Endothelial cell of umbilical vein (primary cell): ENCODE measurements around the gene ZNF567. TPM values are rescaled to one million over a fixed set of nuclear protein-coding genes. Genes with fewer than 3 reads are reported as not detected.

Experiments used
- BruUV-seq: library from RNA; stranded (reverse); fragments of 400-500 nt; replicated peaks from 2 replicates; lab custom pipeline; 2021; lab: Mats Ljungman, UMichigan
- CTCF ChIA-PET: fragments of 300-600, 350-600 bp; sonication (Branson Sonifier 250); formaldehyde crosslinking; loops from one replicate; lab custom pipeline; 2021; ENCODE audit warnings: antibody characterized with exemption, inconsistent platforms; lab: Charles Lee
- POLR2A ChIA-PET: fragments of 300-600, 350-600 bp; sonication (Branson Sonifier 250); formaldehyde crosslinking; loops from one replicate; lab custom pipeline; 2021; ENCODE audit warnings: antibody characterized with exemption, inconsistent platforms; lab: Charles Lee
- DNase-seq: peaks from one replicate; pipeline ENCODE4 v3.0.0-alpha.2; 2011; ENCODE audit warnings: low read depth, low spot score
- FAIRE-seq: peaks from 2 replicates; lab custom pipeline; 2011; peaks lifted over from hg19 to GRCh38; lab: Jason Lieb, UNC
- H2AFZ ChIP-seq: 2 replicates; pipeline ENCODE4 v1.6.0; 2012; ENCODE audit warnings: low read depth, low read length, control low read depth, inconsistent platforms
- H3K27ac ChIP-seq: 2 replicates; pipeline ENCODE4 v1.5.1; 2011; ENCODE audit warnings: low read depth, mild to moderate bottlenecking, control low read depth, low read length, moderate library complexity; ENCODE audit not compliant: insufficient read depth
- H3K27me3 ChIP-seq, 2 experiments: 2 replicates each; pipeline versions ENCODE4 v1.6.0 to v1.6.1; 2011; ENCODE audit warnings: low read length in 2 of 2, mixed read lengths in 1 of 2; ENCODE audit not compliant: control insufficient read depth in 2 of 2, insufficient read depth in 2 of 2
- H3K36me3 ChIP-seq, 2 experiments: 2 replicates in 1 of 2; 3 replicates in 1 of 2; pipeline ENCODE4 v1.5.1; 2011; ENCODE audit warnings: low read length in 2 of 2, mild to moderate bottlenecking in 1 of 2, moderate library complexity in 1 of 2; ENCODE audit not compliant: control insufficient read depth in 2 of 2, insufficient read depth in 2 of 2; ENCODE audit errors: extremely low read depth in 1 of 2
- H3K4me1 ChIP-seq: 3 replicates; pipeline ENCODE4 v1.5.1; 2011; ENCODE audit warnings: mild to moderate bottlenecking, low read length; ENCODE audit not compliant: control insufficient read depth, insufficient read depth; ENCODE audit errors: extremely low read depth
- H3K4me2 ChIP-seq: 2 replicates; pipeline ENCODE4 v1.6.1; 2011; ENCODE audit warnings: low read length, control low read depth, mixed read lengths; ENCODE audit not compliant: insufficient read depth
- H3K4me3 ChIP-seq, 3 experiments: fragments of 200-600 bp in 1 of 3; sonication (generic), shearing (Covaris generic) in 1 of 3; replicated peaks in 1 of 3; 2 replicates each; pipeline ENCODE4 v1.5.1; 2011 to 2016; ENCODE audit warnings: control low read depth in 3 of 3, low read length in 3 of 3, mild to moderate bottlenecking in 2 of 3, inconsistent platforms in 1 of 3, low read depth in 1 of 3, moderate library complexity in 1 of 3; ENCODE audit not compliant: insufficient read depth in 1 of 3
- H3K79me2 ChIP-seq: 2 replicates; pipeline ENCODE4 v1.6.0; 2012; ENCODE audit warnings: low read length, inconsistent platforms; ENCODE audit not compliant: control insufficient read depth, insufficient read depth
- H3K9ac ChIP-seq: replicated peaks from 2 replicates; pipeline ENCODE3; 2011; ENCODE audit warnings: low read length, control low read depth; ENCODE audit not compliant: insufficient read depth; ENCODE audit errors: extremely low read depth
- H3K9me1 ChIP-seq: replicated peaks from 3 replicates; pipeline ENCODE4 v1.6.0; 2011; ENCODE audit warnings: mild to moderate bottlenecking, low read length; ENCODE audit not compliant: control insufficient read depth, insufficient read depth; ENCODE audit errors: extremely low read depth
- H3K9me3 ChIP-seq: replicated peaks from 2 replicates; pipeline ENCODE4 v1.5.1; 2012; ENCODE audit warnings: low read length, inconsistent platforms; ENCODE audit not compliant: control insufficient read depth, insufficient read depth
- H4K20me1 ChIP-seq: replicated peaks from 2 replicates; pipeline ENCODE3; 2011; ENCODE audit warnings: mild to moderate bottlenecking, low read length; ENCODE audit not compliant: control insufficient read depth, insufficient read depth; ENCODE audit errors: extremely low read depth
- CTCF ChIP-seq, 2 donors: IDR thresholded peaks; 1 replicate in 1 of 2; 2 replicates in 1 of 2; pipeline ENCODE4 v1.5.1; 2011; ENCODE audit warnings: low read length in 2 of 2, mild to moderate bottlenecking in 2 of 2, moderate library complexity in 2 of 2, control low read depth in 1 of 2, inconsistent platforms in 1 of 2, low read depth in 1 of 2; ENCODE audit not compliant: insufficient read depth in 1 of 2; ENCODE audit errors: extremely low read depth in 1 of 2
- EZH2 ChIP-seq: IDR thresholded peaks from 2 replicates; pipeline ENCODE4 v1.6.1; 2012; ENCODE audit warnings: borderline replicate concordance, low read depth, mild to moderate bottlenecking, moderate library complexity, low read length, inconsistent platforms; ENCODE audit not compliant: severe bottlenecking
- FOS ChIP-seq: IDR thresholded peaks from 2 replicates; pipeline ENCODE4 v1.6.1; 2011; ENCODE audit warnings: mild to moderate bottlenecking, low read length, moderate library complexity, borderline replicate concordance; ENCODE audit not compliant: insufficient read depth
- GATA2 ChIP-seq: IDR thresholded peaks from 2 replicates; pipeline ENCODE4 v1.7.0; 2011; ENCODE audit warnings: low read depth, mild to moderate bottlenecking, moderate library complexity, mixed read lengths, low read length; ENCODE audit not compliant: insufficient read length, insufficient read depth
- JUN ChIP-seq: IDR thresholded peaks from 2 replicates; pipeline ENCODE4 v1.6.1; 2011; ENCODE audit warnings: borderline replicate concordance, low read depth; ENCODE audit not compliant: insufficient read length, insufficient read depth
- MYC ChIP-seq: IDR thresholded peaks from one replicate; pipeline ENCODE4 v1.6.1; 2011; ENCODE audit warnings: mild to moderate bottlenecking, low read depth, low read length
- POLR2A ChIP-seq: IDR thresholded peaks from 2 replicates; pipeline ENCODE4 v1.6.1; 2012; ENCODE audit warnings: low read depth, mild to moderate bottlenecking, control low read depth, low read length
- POLR2AphosphoS5 ChIP-seq: IDR thresholded peaks from 2 replicates; pipeline ENCODE4 v1.6.1; 2012; ENCODE audit warnings: low read depth, mild to moderate bottlenecking, control low read depth, low read length, moderate library complexity; ENCODE audit not compliant: insufficient read depth
- dilution Hi-C: fragments of 300-500 bp; cut with MboI; formaldehyde crosslinking; loops from one replicate; pipeline ENCODE4 v1.15.0; 2019; ENCODE audit warnings: low sequenced_read_pairs; ENCODE audit not compliant: extremely low pct_ligation_motif_present
- intact Hi-C: fragments of 100-400 bp; cut with micrococcal nuclease; formaldehyde crosslinking; loops from one replicate; pipeline ENCODE4 v1.10.0; 2022
- polyA plus RNA-seq, 4 experiments: library from polyadenylated mRNA; depleted of rRNA in 3 of 4; stranded (reverse) in 3 of 4; unstranded in 1 of 4; fragments of >200 nt; gene quantifications; 2 replicates each; pipeline versions ENCODE4 v1.2.1 to v1.2.3, GENCODE V29; 2011 to 2012; ENCODE audit warnings: missing spikeins in 1 of 4
- total RNA-seq: library from RNA; stranded (reverse); gene quantifications from 2 replicates; pipeline ENCODE4 v1.2.3, GENCODE V29; 2021
- TF ChIP-seq, protein P1 (sequence below): IDR thresholded peaks from 2 replicates; pipeline ENCODE4 v1.6.1; 2011; ENCODE audit not compliant: insufficient read depth, insufficient read length

The ZNF567 gene
- total and polyA plus RNA-seq, 2 donors (not counting 3 experiments of a cell fraction or from before 2014, with no cell fraction given) = 3.4 to 4.4 TPM

DNA sequence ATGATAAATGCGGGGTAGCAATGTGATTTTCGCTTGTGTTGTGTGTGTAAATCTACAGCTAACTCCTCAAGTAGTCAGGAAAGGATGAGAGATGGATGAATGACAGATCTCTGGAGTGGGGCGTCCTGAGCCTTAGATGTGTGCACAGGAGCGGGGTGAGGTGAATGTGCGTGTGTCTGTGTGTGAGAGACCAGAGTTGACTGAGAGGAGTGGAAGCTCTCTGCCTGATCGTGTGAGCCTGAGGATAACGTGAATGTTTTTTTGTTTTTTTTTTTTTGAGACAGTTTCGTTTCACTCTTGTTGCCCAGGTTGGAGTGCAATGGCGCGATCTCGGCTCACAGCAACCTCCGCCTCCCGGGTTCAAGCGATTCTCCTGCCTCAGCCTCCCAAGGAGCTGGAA, 21.6 kb upstream of the ZNF567 start:
- H3K27ac ChIP-seq = no peak overlapping the region
- FAIRE-seq (no peak), DNase-seq (no peak)
- H3K9me1 ChIP-seq = no peaks in the 10 kb centered on the region
- peak overlapping the region; percentile 99 for H2AFZ ChIP-seq
- H3K36me3 ChIP-seq = peaks cover 0 to 2% of the 10 kb centered on the region in 2 experiments
- no peaks in the 10 kb centered on the region for H3K9me3 ChIP-seq
- intact Hi-C loops = loop anchor here (1.0 to 10.0 kb wide), 6 partner anchors 21 to 250 kb away; partner anchors contain the start of genes ZNF260, ZNF382, ZNF529 and ZNF567
- POLR2A ChIA-PET = no interaction called here
- no TSS peak for BruUV-seq
- TF ChIP-seq GATA2 (no peak), JUN (no peak), POLR2A (no peak), CTCF (IDR thresholded peaks at IDR 0.05; ENCODE audit: extremely low read depth in 1 of 2, insufficient read depth in 1 of 2, low read depth in 1 of 2, low read length in 2 of 2) (no peak), POLR2AphosphoS5 (no peak), EZH2 (no peak), FOS (no peak), MYC (no peak)
- TF ChIP-seq, protein P1, sequence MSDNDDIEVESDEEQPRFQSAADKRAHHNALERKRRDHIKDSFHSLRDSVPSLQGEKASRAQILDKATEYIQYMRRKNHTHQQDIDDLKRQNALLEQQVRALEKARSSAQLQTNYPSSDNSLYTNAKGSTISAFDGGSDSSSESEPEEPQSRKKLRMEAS = no peak
- no peaks in the 10 kb centered on the region for H3K4me1 ChIP-seq
- peak overlapping the region; percentile 91 for H3K9ac ChIP-seq
- H3K4me2 ChIP-seq = peak overlapping the region; percentile 64
- H4K20me1 ChIP-seq = no peaks in the 10 kb centered on the region
- H3K79me2 ChIP-seq = no peaks in the 10 kb centered on the region
- H3K27me3 ChIP-seq = no peaks in the 10 kb centered on the region
- dilution Hi-C loops = no loop called here
- peak overlapping the region; percentile 58 to 94 (median 86) for H3K4me3 ChIP-seq
- CTCF ChIA-PET = no interaction called here
